Type B pancreatic cell (in vitro differentiated cells): ENCODE measurements around the gene MGAT1. TPM values are rescaled to one million over a fixed set of nuclear protein-coding genes. Genes with fewer than 3 reads are reported as not detected.

Experiments
- DNase-seq: peaks from one replicate; pipeline ENCODE4 v3.0.0; 2021; ENCODE audit warnings: mixed read lengths; ENCODE audit not compliant: unreplicated experiment; ENCODE audit errors: extremely low spot score
- H3K27ac Mint-ChIP-seq: 2 replicates; pipeline ENCODE4 v1.8.0; 2021; ENCODE audit warnings: mild to moderate bottlenecking, mixed read lengths
- H3K27me3 Mint-ChIP-seq: 2 replicates; pipeline ENCODE4 v1.8.0; 2021; ENCODE audit warnings: mixed read lengths
- H3K36me3 Mint-ChIP-seq: 2 replicates; pipeline ENCODE4 v1.8.0; 2021; ENCODE audit warnings: mixed read lengths
- H3K4me1 Mint-ChIP-seq: one replicate; pipeline ENCODE4 v1.8.0; 2021; ENCODE audit warnings: mixed read lengths; ENCODE audit not compliant: unreplicated experiment
- H3K4me3 Mint-ChIP-seq: 2 replicates; pipeline ENCODE4 v1.8.0; 2021; ENCODE audit warnings: mild to moderate bottlenecking, mixed read lengths
- H3K9me3 Mint-ChIP-seq: 2 replicates; pipeline ENCODE4 v1.8.0; 2021; ENCODE audit warnings: mixed read lengths
- CTCF ChIP-seq: fragments of 200-600 bp; sonication (generic); conservative IDR thresholded peaks from 2 replicates; pipeline ENCODE4 v1.5.0; 2021; ENCODE audit warnings: antibody characterized with exemption, mild to moderate bottlenecking
- total RNA-seq: library from RNA; stranded (reverse); gene quantifications from 2 replicates; pipeline ENCODE4 v1.2.1, GENCODE V29; 2021; ENCODE audit warnings: low replicate concordance

MGAT1 gene
- total RNA-seq, 1 donor from 2014 or later: 74.8 TPM

GRCh38 chr5:180779985-180780610 lies 22.5 kb downstream of the MGAT1 start:
- TF ChIP-seq CTCF: no peak
- no peak overlapping the region for H3K4me3 Mint-ChIP-seq
- H3K4me1 Mint-ChIP-seq: peaks cover 7% of the 10 kb centered on the region
- no peak overlapping the region for H3K27ac Mint-ChIP-seq
- H3K9me3 Mint-ChIP-seq: no peaks in the 10 kb centered on the region
- H3K27me3 Mint-ChIP-seq: peaks cover 13% of the 10 kb centered on the region
- no peak for DNase-seq
- no peaks in the 10 kb centered on the region for H3K36me3 Mint-ChIP-seq

- Mint-ChIP-seq H3K9me3 (no peaks in the 10 kb centered on the region), H3K27me3 (peaks cover 25% of the 10 kb centered on the region), H3K4me3 (no peak overlapping the region), H3K36me3 (no peaks in the 10 kb centered on the region), H3K4me1 (peaks cover under 1% of the 10 kb centered on the region), H3K27ac (no peak overlapping the region)
- no peak for DNase-seq
- no peak for TF ChIP-seq CTCF
Observed at GRCh38 chr5:180777475-180777874, 25.1 kb downstream of the MGAT1 start.

GRCh38 chr5:180776376-180776775 lies 26.2 kb downstream of the MGAT1 start:
- H3K4me1 Mint-ChIP-seq: no peaks in the 10 kb centered on the region

GRCh38 chr5:180775624-180776023 lies 27.0 kb downstream of the MGAT1 start:
- no peak for DNase-seq
- no peaks in the 10 kb centered on the region for H3K36me3 Mint-ChIP-seq
- H3K9me3 Mint-ChIP-seq: peaks cover 4% of the 10 kb centered on the region
- no peak overlapping the region for H3K27ac Mint-ChIP-seq
- no peaks in the 10 kb centered on the region for H3K4me1 Mint-ChIP-seq
- no peak for TF ChIP-seq CTCF
- H3K27me3 Mint-ChIP-seq: peaks cover 25% of the 10 kb centered on the region
- H3K4me3 Mint-ChIP-seq: no peak overlapping the region

More at GRCh38 chr5:180776376-180776775, 26.2 kb downstream of the MGAT1 start:
- no peak overlapping the region for H3K27ac Mint-ChIP-seq
- H3K27me3 Mint-ChIP-seq: peaks cover 25% of the 10 kb centered on the region
- no peak for TF ChIP-seq CTCF
- H3K9me3 Mint-ChIP-seq: peaks cover 4% of the 10 kb centered on the region
- H3K4me3 Mint-ChIP-seq: no peak overlapping the region
- H3K36me3 Mint-ChIP-seq: no peaks in the 10 kb centered on the region
- DNase-seq: no peak

GRCh38 chr5:180771839-180772238 lies 30.8 kb downstream of the MGAT1 start:
- TF ChIP-seq CTCF: no peak
- peaks cover 11% of the 10 kb centered on the region for H3K9me3 Mint-ChIP-seq
- H3K27me3 Mint-ChIP-seq: peaks cover 31% of the 10 kb centered on the region
- no peaks in the 10 kb centered on the region for H3K36me3 Mint-ChIP-seq
- H3K27ac Mint-ChIP-seq: no peak overlapping the region
- no peak overlapping the region for H3K4me3 Mint-ChIP-seq
- H3K4me1 Mint-ChIP-seq: no peaks in the 10 kb centered on the region
- no peak for DNase-seq
